NK-92 treated with Interleukin-12 subunit alpha and Interleukin-12 subunit beta, amount 100 ng/mL, for 24 hours (cell line): ENCODE measurements around the gene SMR3A.

Experiments used
- DNase-seq: peaks from one replicate; lab custom pipeline; 2025; lab: John Stamatoyannopoulos, UW

SMR3A gene

GRCh38 chr4:70360460-70360859 lies at the start of gene SMR3A:
TSS of gene SMR3A (plus strand) at chr4:70360760. CDS start at chr4:70362116, 1,356 bp downstream.
- DNase-seq: no peak

GRCh38 chr4:70313736-70314135 lies 46.8 kb upstream of the SMR3A start:
- DNase-seq: no peak

GRCh38 chr4:70315928-70316327 lies 44.6 kb upstream of the SMR3A start:
- DNase-seq: no peak

- no peak for DNase-seq
Observed at GRCh38 chr4:70326052-70326451, 34.5 kb upstream of the SMR3A start.

GRCh38 chr4:70334681-70335080 lies 25.9 kb upstream of the SMR3A start, which contains the start of gene CABS1:
TSS of gene CABS1 (plus strand) at chr4:70334981. CDS start at chr4:70335040, 59 bp downstream.
- no peak for DNase-seq

GRCh38 chr4:70336043-70336442 lies 24.5 kb upstream of the SMR3A start:
- no peak for DNase-seq

- DNase-seq: no peak
Observed at GRCh38 chr4:70337886-70338420, 22.6 kb upstream of the SMR3A start.

- no peak for DNase-seq
Observed at GRCh38 chr4:70356185-70356584, 4.4 kb upstream of the SMR3A start.

GRCh38 chr4:70359115-70359661 lies 1.4 kb upstream of the SMR3A start:
- DNase-seq: no peak

GRCh38 chr4:70364002-70364401 lies 3.4 kb downstream of the SMR3A start:
- DNase-seq: no peak

GRCh38 chr4:70365479-70365878 lies 4.9 kb downstream of the SMR3A start:
- DNase-seq: no peak

- DNase-seq: no peak
Observed at GRCh38 chr4:70367813-70368212, 7.3 kb downstream of the SMR3A start.

GRCh38 chr4:70371987-70372386 lies 11.4 kb downstream of the SMR3A start:
- no peak for DNase-seq

GRCh38 chr4:70372760-70373159 lies 12.2 kb downstream of the SMR3A start:
- no peak for DNase-seq

- no peak for DNase-seq
Observed at GRCh38 chr4:70380578-70380977, 20.0 kb downstream of the SMR3A start.

GRCh38 chr4:70382691-70383181 lies 22.2 kb downstream of the SMR3A start, which contains the start of gene SMR3B:
TSS of gene SMR3B (plus strand) at chr4:70383131. CDS start at chr4:70384511, 1,380 bp downstream.
- no peak for DNase-seq

- no peak for DNase-seq
Observed at GRCh38 chr4:70392057-70392776, 31.7 kb downstream of the SMR3A start.

- DNase-seq: no peak
Observed at GRCh38 chr4:70397580-70397979, 37.0 kb downstream of the SMR3A start, which contains the start of gene OPRPN. TSS of gene OPRPN (plus strand) at chr4:70397940. CDS start at chr4:70399286, 1,346 bp downstream.

GRCh38 chr4:70399319-70399718 lies 38.8 kb downstream of the SMR3A start:
- DNase-seq: no peak

GRCh38 chr4:70402762-70403161 lies 42.2 kb downstream of the SMR3A start:
- DNase-seq: no peak

GRCh38 chr4:70405765-70406164 lies 45.2 kb downstream of the SMR3A start:
- no peak for DNase-seq
